IMR-90 (cell line): ENCODE measurements around the gene ENTPD1. TPM values are rescaled to one million over a fixed set of nuclear protein-coding genes. Genes with fewer than 3 reads are reported as not detected.

Experiments used
- ATAC-seq: fragments of 200-7000 bp; cut with Tn5 transposase; 2 replicates; pipeline ENCODE4 v1.9.1; 2020; ENCODE audit warnings: low read depth, mild to moderate bottlenecking, moderate library complexity
- BruUV-seq: library from RNA; stranded (reverse); fragments of 400-500 nt; replicated peaks from 2 replicates; lab custom pipeline; 2021; lab: Mats Ljungman, UMichigan
- CTCF ChIA-PET: fragments of 300-600 bp; formaldehyde crosslinking; extraction: SDS; loops from one replicate; lab custom pipeline; 2021; ENCODE audit warnings: antibody characterized with exemption; lab: Yijun Ruan, JAX
- POLR2A ChIA-PET: fragments of 300-600 bp; sonication (Branson Sonifier 250); formaldehyde crosslinking; loops from one replicate; lab custom pipeline; 2022; ENCODE audit warnings: antibody characterized with exemption; ENCODE audit not compliant: unreplicated experiment; lab: Charles Lee
- DNase-seq: peaks from one replicate; pipeline ENCODE4 v3.0.0; 2013
- H2AFZ ChIP-seq: replicated peaks from 2 replicates; pipeline ENCODE3; 2013; ENCODE audit warnings: low read length, mild to moderate bottlenecking; ENCODE audit not compliant: poor library complexity
- H2AK5ac ChIP-seq: 2 replicates; pipeline ENCODE4 v1.6.1; 2013; ENCODE audit warnings: low read depth, low read length, inconsistent platforms
- H2AK9ac ChIP-seq: replicated peaks from 2 replicates; pipeline ENCODE3; 2013; ENCODE audit warnings: mild to moderate bottlenecking, low read depth, low read length, moderate library complexity; ENCODE audit not compliant: poor library complexity
- H2BK120ac ChIP-seq: 2 replicates; pipeline ENCODE4 v1.6.1; 2013; ENCODE audit warnings: low read depth, low read length, inconsistent platforms
- H2BK15ac ChIP-seq: 3 replicates; pipeline ENCODE4 v1.6.1; 2013; ENCODE audit warnings: low read depth, low read length, inconsistent platforms
- H2BK20ac ChIP-seq: 2 replicates; pipeline ENCODE4 v1.6.1; 2013; ENCODE audit warnings: low read depth, mild to moderate bottlenecking, inconsistent platforms, low read length, moderate library complexity
- H2BK5ac ChIP-seq: 2 replicates; pipeline ENCODE4 v1.6.1; 2013; ENCODE audit warnings: mild to moderate bottlenecking, low read depth, low read length, inconsistent platforms; ENCODE audit not compliant: poor library complexity, severe bottlenecking
- H3K14ac ChIP-seq: replicated peaks from 2 replicates; pipeline ENCODE4 v1.6.1; 2013; ENCODE audit warnings: low read depth, low read length, inconsistent platforms
- H3K18ac ChIP-seq: 2 replicates; pipeline ENCODE4 v1.6.1; 2013; ENCODE audit warnings: low read depth, low read length, control low read depth
- H3K23ac ChIP-seq: 2 replicates; pipeline ENCODE4 v1.6.1; 2013; ENCODE audit warnings: low read depth, low read length, inconsistent platforms
- H3K27ac ChIP-seq: 2 replicates; pipeline ENCODE4 v1.5.1; 2013; ENCODE audit warnings: mild to moderate bottlenecking, control low read depth, low read length; ENCODE audit not compliant: insufficient read depth
- H3K27me3 ChIP-seq: 2 replicates; pipeline ENCODE4 v1.6.1; 2013; ENCODE audit warnings: low read length; ENCODE audit not compliant: control insufficient read depth, insufficient read depth
- H3K36me3 ChIP-seq: 2 replicates; pipeline ENCODE4 v1.6.1; 2013; ENCODE audit warnings: low read length, mixed read lengths; ENCODE audit not compliant: control insufficient read depth, insufficient read depth
- H3K4ac ChIP-seq: 2 replicates; pipeline ENCODE4 v1.6.1; 2013; ENCODE audit warnings: low read depth, low read length, inconsistent platforms
- H3K4me1 ChIP-seq: 2 replicates; pipeline ENCODE4 v1.6.1; 2013; ENCODE audit warnings: low read length, mixed read lengths; ENCODE audit not compliant: control insufficient read depth, insufficient read depth
- H3K4me2 ChIP-seq: 2 replicates; pipeline ENCODE4 v1.6.1; 2013; ENCODE audit warnings: low read depth, mild to moderate bottlenecking, control low read depth, low read length, moderate library complexity
- H3K4me3 ChIP-seq: 2 replicates; pipeline ENCODE4 v1.5.1; 2013; ENCODE audit warnings: low read depth, mild to moderate bottlenecking, control low read depth, low read length, moderate library complexity; ENCODE audit not compliant: insufficient read depth
- H3K56ac ChIP-seq: 2 replicates; pipeline ENCODE4 v1.6.1; 2013; ENCODE audit warnings: low read length, inconsistent platforms; ENCODE audit not compliant: insufficient read depth; ENCODE audit errors: extremely low read depth
- H3K79me1 ChIP-seq, 2 experiments: 2 replicates each; pipeline ENCODE4 v1.6.1; 2013; ENCODE audit warnings: low read length in 2 of 2, inconsistent platforms in 1 of 2, low read depth in 1 of 2
- H3K9ac ChIP-seq: 2 replicates; pipeline ENCODE4 v1.6.1; 2013; ENCODE audit warnings: low read depth, low read length, control low read depth
- H3K9me1 ChIP-seq: 2 replicates; pipeline ENCODE4 v1.6.1; 2013; ENCODE audit warnings: low read length, inconsistent platforms; ENCODE audit not compliant: insufficient read depth
- H3K9me3 ChIP-seq: 2 replicates; pipeline ENCODE4 v1.6.1; 2013; ENCODE audit warnings: low read length; ENCODE audit not compliant: control insufficient read depth, insufficient read depth
- H4K20me1 ChIP-seq: 2 replicates; pipeline ENCODE4 v1.6.1; 2013; ENCODE audit warnings: low read length, inconsistent platforms; ENCODE audit not compliant: insufficient read depth
- H4K5ac ChIP-seq: 2 replicates; pipeline ENCODE4 v1.6.1; 2013; ENCODE audit warnings: mild to moderate bottlenecking, low read depth, low read length, control low read depth
- H4K8ac ChIP-seq, 2 experiments: 2 replicates each; pipeline ENCODE4 v1.6.1; 2013; ENCODE audit warnings: low read depth in 2 of 2, low read length in 2 of 2, control low read depth in 1 of 2, inconsistent platforms in 1 of 2
- H4K91ac ChIP-seq: 2 replicates; pipeline ENCODE4 v1.6.1; 2013; ENCODE audit warnings: low read depth, low read length, inconsistent platforms; ENCODE audit not compliant: insufficient read depth
- BHLHE40 ChIP-seq: fragments of 150-350 bp; IDR thresholded peaks from 2 replicates; pipeline ENCODE4 v1.6.1; 2016; ENCODE audit warnings: mild to moderate bottlenecking, low read depth, low read length
- CEBPB ChIP-seq: IDR thresholded peaks from 2 replicates; pipeline ENCODE4 v1.6.1; 2012; ENCODE audit warnings: low read depth, low read length, improper control_type of control experiment
- FOS ChIP-seq: fragments of 150-350 bp; IDR thresholded peaks from 2 replicates; pipeline ENCODE4 v1.6.1; 2016; ENCODE audit warnings: low read depth, low read length
- MAFK ChIP-seq: IDR thresholded peaks from 2 replicates; pipeline ENCODE4 v1.6.1; 2012; ENCODE audit warnings: low read depth, low read length, improper control_type of control experiment
- MXI1 ChIP-seq: IDR thresholded peaks from 2 replicates; pipeline ENCODE4 v1.6.1; 2012; ENCODE audit warnings: low read depth, mild to moderate bottlenecking, low read length, moderate library complexity, borderline replicate concordance
- NFE2L2 ChIP-seq: fragments of 150-350 bp; IDR thresholded peaks from 2 replicates; pipeline ENCODE4 v1.6.1; 2016; ENCODE audit warnings: low read depth, mild to moderate bottlenecking, low read length
- POLR2A ChIP-seq: IDR thresholded peaks from 2 replicates; pipeline ENCODE4 v1.6.1; 2012; ENCODE audit warnings: mild to moderate bottlenecking, low read depth, low read length
- RCOR1 ChIP-seq: IDR thresholded peaks from 2 replicates; pipeline ENCODE4 v1.6.1; 2012; ENCODE audit warnings: mild to moderate bottlenecking, low read length, improper control_type of control experiment; ENCODE audit not compliant: insufficient replicate concordance
- RFX5 ChIP-seq: IDR thresholded peaks from 2 replicates; pipeline ENCODE4 v1.8.0; 2012; ENCODE audit warnings: low read depth, mild to moderate bottlenecking, low read length, moderate library complexity
- SMC3 ChIP-seq: fragments of 150-350 bp; IDR thresholded peaks from 2 replicates; pipeline ENCODE4 v1.6.1; 2016; ENCODE audit warnings: low read depth, mild to moderate bottlenecking, antibody characterized with exemption, low read length, moderate library complexity
- WGBS, 2 experiments: methylation state at CpG; one replicate each; pipeline versions ENCODE4 v1.1.5 to v1.1.7; 2013; ENCODE audit warnings: missing lambda C conversion rate in 2 of 2; ENCODE audit not compliant: insufficient read length in 1 of 2; ENCODE audit errors: extremely low coverage in 2 of 2; 5-methylcytosine and 5-hydroxymethylcytosine counted together
- dilution Hi-C: fragments of 300-500 bp; cut with HindIII; formaldehyde crosslinking; loops from one replicate; pipeline ENCODE4 v1.14.3; 2018; ENCODE audit warnings: low sequenced_read_pairs; ENCODE audit not compliant: unreplicated experiment
- in situ Hi-C: fragments of 300-500 bp; cut with MboI; formaldehyde crosslinking; loops from 3 replicates; pipeline ENCODE4 v1.14.3; 2019; ENCODE audit warnings: low sequenced_read_pairs, inconsistent platforms, mixed read lengths
- intact Hi-C: fragments of 100-400 bp; cut with micrococcal nuclease; formaldehyde crosslinking; loops from 2 replicates; pipeline ENCODE4 v1.10.0; 2022
- polyA plus RNA-seq, 3 experiments: library from polyadenylated mRNA; depleted of rRNA; stranded (reverse); fragments of >200 nt; gene quantifications; 2 replicates each; pipeline ENCODE4 v1.2.3, GENCODE V29; 2012; ENCODE audit warnings: low replicate concordance in 1 of 3
- total RNA-seq: library from RNA; depleted of rRNA; stranded (reverse); fragments of >200 nt; gene quantifications from 2 replicates; pipeline ENCODE4 v1.2.3, GENCODE V29; 2012
- TF ChIP-seq, protein P1 (sequence below): fragments of 150-350 bp; IDR thresholded peaks from 2 replicates; pipeline ENCODE4 v1.6.1; 2017; ENCODE audit warnings: mild to moderate bottlenecking, antibody characterized with exemption, low read length, low read depth
- TF ChIP-seq, protein P2 (sequence below): fragments of 150-350 bp; IDR thresholded peaks from 2 replicates; pipeline ENCODE4 v1.6.1; 2016; ENCODE audit warnings: low read depth, mild to moderate bottlenecking, low read length, moderate library complexity, borderline replicate concordance
- TF ChIP-seq, protein P3 (sequence below): conservative IDR thresholded peaks from 2 replicates; pipeline ENCODE4 v1.5.1; 2012; ENCODE audit warnings: mild to moderate bottlenecking, low read depth, low read length, improper control_type of control experiment

ENTPD1 gene
- total and polyA plus RNA-seq, 2 of the 4 experiments (the other 2 are of a cell fraction): under 0.01 TPM; not detected in 1

DNA sequence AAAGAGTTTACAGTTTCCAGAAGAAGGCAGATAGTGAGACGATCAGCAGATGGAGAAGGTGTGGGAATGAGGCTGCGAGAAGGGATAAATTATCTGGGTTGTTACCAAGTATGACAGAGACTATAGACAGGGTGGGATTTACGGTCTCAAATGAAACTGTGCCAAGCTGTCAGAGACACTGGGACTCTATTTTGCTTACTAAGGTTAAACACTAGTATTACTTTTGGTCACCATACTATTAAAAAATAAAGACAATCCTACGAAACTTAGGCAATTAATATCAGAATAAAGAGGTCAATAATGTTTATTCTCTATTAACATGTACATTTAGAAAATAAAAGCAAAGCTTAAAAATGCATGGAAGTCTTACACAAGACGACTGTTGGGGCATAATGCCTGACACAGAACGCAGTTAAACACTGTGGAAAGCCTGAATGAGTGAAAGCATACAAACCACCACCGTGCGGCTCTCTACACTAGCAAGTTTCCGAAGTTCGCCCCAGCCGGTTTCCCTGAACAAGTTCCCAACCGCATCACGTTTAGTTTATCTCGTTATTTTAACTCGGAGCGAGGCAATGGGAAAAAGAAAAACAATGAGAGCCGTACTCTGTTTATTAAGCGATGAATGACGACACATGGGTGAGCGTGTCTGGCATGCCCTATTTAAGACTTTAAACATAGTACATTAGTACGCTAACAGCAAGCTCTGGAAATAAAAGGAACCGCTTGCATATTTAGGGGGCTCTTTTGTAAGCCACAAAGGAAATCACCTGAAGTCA, 150.9 kb downstream of the ENTPD1 start:
- WGBS, 2 experiments: 0% methylated on average over 9 of the region's 22 CpGs; no CpG with 5 or more reads in 1 of the 2 experiments
- peak overlapping the region; percentile 89 for H2AK9ac ChIP-seq
- POLR2A ChIA-PET: no interaction called here
- TF ChIP-seq POLR2A (no peak), RCOR1 (no peak), MXI1 (no peak; the same call in 1 of the 2 replicates), FOS (no peak), NFE2L2 (no peak), BHLHE40 (no peak), MAFK (peak; percentile 54; the same call in 1 of the 2 replicates), RFX5 (no peak), CEBPB (no peak), SMC3 (no peak)
- TF ChIP-seq, protein P1, sequence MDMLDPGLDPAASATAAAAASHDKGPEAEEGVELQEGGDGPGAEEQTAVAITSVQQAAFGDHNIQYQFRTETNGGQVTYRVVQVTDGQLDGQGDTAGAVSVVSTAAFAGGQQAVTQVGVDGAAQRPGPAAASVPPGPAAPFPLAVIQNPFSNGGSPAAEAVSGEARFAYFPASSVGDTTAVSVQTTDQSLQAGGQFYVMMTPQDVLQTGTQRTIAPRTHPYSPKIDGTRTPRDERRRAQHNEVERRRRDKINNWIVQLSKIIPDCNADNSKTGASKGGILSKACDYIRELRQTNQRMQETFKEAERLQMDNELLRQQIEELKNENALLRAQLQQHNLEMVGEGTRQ: no peak
- TF ChIP-seq, protein P2, sequence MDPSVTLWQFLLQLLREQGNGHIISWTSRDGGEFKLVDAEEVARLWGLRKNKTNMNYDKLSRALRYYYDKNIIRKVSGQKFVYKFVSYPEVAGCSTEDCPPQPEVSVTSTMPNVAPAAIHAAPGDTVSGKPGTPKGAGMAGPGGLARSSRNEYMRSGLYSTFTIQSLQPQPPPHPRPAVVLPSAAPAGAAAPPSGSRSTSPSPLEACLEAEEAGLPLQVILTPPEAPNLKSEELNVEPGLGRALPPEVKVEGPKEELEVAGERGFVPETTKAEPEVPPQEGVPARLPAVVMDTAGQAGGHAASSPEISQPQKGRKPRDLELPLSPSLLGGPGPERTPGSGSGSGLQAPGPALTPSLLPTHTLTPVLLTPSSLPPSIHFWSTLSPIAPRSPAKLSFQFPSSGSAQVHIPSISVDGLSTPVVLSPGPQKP: no peak
- TF ChIP-seq, protein P3, sequence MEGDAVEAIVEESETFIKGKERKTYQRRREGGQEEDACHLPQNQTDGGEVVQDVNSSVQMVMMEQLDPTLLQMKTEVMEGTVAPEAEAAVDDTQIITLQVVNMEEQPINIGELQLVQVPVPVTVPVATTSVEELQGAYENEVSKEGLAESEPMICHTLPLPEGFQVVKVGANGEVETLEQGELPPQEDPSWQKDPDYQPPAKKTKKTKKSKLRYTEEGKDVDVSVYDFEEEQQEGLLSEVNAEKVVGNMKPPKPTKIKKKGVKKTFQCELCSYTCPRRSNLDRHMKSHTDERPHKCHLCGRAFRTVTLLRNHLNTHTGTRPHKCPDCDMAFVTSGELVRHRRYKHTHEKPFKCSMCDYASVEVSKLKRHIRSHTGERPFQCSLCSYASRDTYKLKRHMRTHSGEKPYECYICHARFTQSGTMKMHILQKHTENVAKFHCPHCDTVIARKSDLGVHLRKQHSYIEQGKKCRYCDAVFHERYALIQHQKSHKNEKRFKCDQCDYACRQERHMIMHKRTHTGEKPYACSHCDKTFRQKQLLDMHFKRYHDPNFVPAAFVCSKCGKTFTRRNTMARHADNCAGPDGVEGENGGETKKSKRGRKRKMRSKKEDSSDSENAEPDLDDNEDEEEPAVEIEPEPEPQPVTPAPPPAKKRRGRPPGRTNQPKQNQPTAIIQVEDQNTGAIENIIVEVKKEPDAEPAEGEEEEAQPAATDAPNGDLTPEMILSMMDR: 0 out of 2 replicates have a peak, but pooled peaks have one; percentile 8

More for the DNA sequence above, 150.9 kb downstream of the ENTPD1 start:
- Histone ChIP-seq H3K23ac (peak overlapping the region; percentile 82; the same call in 1 of the 2 replicates), H2AK5ac (no peak overlapping the region), H3K4me1 (no peaks in the 10 kb centered on the region), H3K56ac (peak overlapping the region; percentile 79; the same call in 1 of the 2 replicates), H3K9me3 (no peaks in the 10 kb centered on the region), H2AFZ (peak overlapping the region; percentile 100), H2BK15ac (no peak overlapping the region), H4K5ac (no peak overlapping the region), H2BK5ac (peak overlapping the region; percentile 69), H3K9ac (peak overlapping the region; percentile 82), H3K4ac (no peak overlapping the region), H4K8ac (no peak overlapping the region; a peak in 1 of 4 replicates), H2BK20ac (no peak overlapping the region), H2BK120ac (no peak overlapping the region), H3K79me1 (peaks cover 0 to 6% of the 10 kb centered on the region in 2 experiments; a peak in 1 of 4 replicates), H3K4me3 (peak overlapping the region; percentile 85), H3K4me2 (peak overlapping the region; percentile 83), H4K91ac (no peak overlapping the region), H3K14ac (peak overlapping the region; percentile 54; the same call in 1 of the 2 replicates), H3K36me3 (peaks cover 2% of the 10 kb centered on the region; the same call in 1 of the 2 replicates), H3K9me1 (no peaks in the 10 kb centered on the region), H3K27me3 (no peaks in the 10 kb centered on the region), H3K18ac (no peak overlapping the region), H4K20me1 (no peaks in the 10 kb centered on the region), H3K27ac (peak overlapping the region; percentile 79; the same call in 1 of the 2 replicates)
- intact Hi-C loops: loop anchor here (1.0 to 2.0 kb wide), 3 partner anchors 76 to 213 kb away; partner anchors contain the start of gene CCNJ
- DNase-seq (peak; percentile 67), ATAC-seq (peak; percentile 67)
- CTCF ChIA-PET: interaction anchor here (0.5 to 2.1 kb wide), 9 partner anchors 11 to 1166 kb away, joined by 3 to 8 read pairs (median 4); partner anchors contain the start of gene TCTN3
- dilution Hi-C loops: no loop called here
- BruUV-seq: no TSS peak
- in situ Hi-C loops: no loop called here
